Neutrophil (primary cell): ENCODE measurements around the gene DHRS7B.

Source experiments
- H3K27ac ChIP-seq: fragments of 200-600 bp; sonication (generic); 2 replicates; pipeline ENCODE4 v1.5.1; 2016; ENCODE audit warnings: mild to moderate bottlenecking, moderate library complexity
- H3K27me3 ChIP-seq: fragments of 200-600 bp; sonication (generic); 2 replicates; pipeline ENCODE4 v1.6.0; 2016; ENCODE audit warnings: mild to moderate bottlenecking
- H3K36me3 ChIP-seq: fragments of 200-600 bp; sonication (generic); 2 replicates; pipeline ENCODE4 v1.5.1; 2017
- H3K4me1 ChIP-seq, 2 experiments: fragments of 200-600 bp in 1 of 2; sonication (generic) in 1 of 2; 1 replicate in 1 of 2; 2 replicates in 1 of 2; pipeline versions ENCODE4 v1.5.1 to v1.6.1; 2013 to 2016; ENCODE audit warnings: low read depth in 1 of 2, low read length in 1 of 2, mild to moderate bottlenecking in 1 of 2, moderate library complexity in 1 of 2; ENCODE audit not compliant: control insufficient read depth in 1 of 2, insufficient read depth in 1 of 2
- H3K4me3 ChIP-seq, 2 experiments: fragments of 200-600 bp in 1 of 2; sonication (generic) in 1 of 2; 1 replicate in 1 of 2; 2 replicates in 1 of 2; pipeline ENCODE4 v1.5.1; 2013 to 2016; ENCODE audit warnings: low read depth in 1 of 2, low read length in 1 of 2, mild to moderate bottlenecking in 1 of 2, moderate library complexity in 1 of 2
- H3K9me3 ChIP-seq: fragments of 200-600 bp; sonication (generic); 2 replicates; pipeline ENCODE4 v1.5.1; 2016
- TF ChIP-seq, protein P1 (sequence below): fragments of 200-600 bp; sonication (generic); IDR thresholded peaks from 2 replicates; pipeline ENCODE4 v1.5.1; 2016; ENCODE audit warnings: antibody characterized with exemption

Gene DHRS7B

DNA sequence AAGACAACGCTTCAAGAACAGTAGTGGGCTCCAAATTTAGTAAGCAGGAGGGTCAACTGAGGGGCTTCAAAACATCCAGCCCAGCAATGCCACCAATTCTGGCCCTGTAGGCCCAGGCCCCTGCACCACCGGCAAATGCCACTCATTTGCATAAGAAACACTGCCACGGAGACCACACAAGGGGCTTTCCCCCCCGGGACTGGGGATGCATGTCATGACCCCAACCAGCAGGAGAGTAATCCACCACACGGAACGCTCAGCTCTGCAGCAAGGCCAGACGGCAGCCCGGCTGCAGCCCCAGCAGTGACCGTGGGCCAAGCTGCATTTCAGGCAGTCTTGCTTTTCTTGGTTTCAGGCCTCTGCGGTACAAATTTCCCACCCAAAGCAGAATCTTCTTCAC, 73.1 kb downstream of the DHRS7B start:
- H3K27ac ChIP-seq, result peak overlapping the region; percentile 46
- H3K4me3 ChIP-seq, result no peak overlapping the region
- no peaks in the 10 kb centered on the region for H3K27me3 ChIP-seq
- H3K36me3 ChIP-seq, result peaks cover 47% of the 10 kb centered on the region
- H3K9me3 ChIP-seq, result no peaks in the 10 kb centered on the region
- peaks cover 5 to 10% of the 10 kb centered on the region in 2 experiments for H3K4me1 ChIP-seq
- TF ChIP-seq, protein P1, sequence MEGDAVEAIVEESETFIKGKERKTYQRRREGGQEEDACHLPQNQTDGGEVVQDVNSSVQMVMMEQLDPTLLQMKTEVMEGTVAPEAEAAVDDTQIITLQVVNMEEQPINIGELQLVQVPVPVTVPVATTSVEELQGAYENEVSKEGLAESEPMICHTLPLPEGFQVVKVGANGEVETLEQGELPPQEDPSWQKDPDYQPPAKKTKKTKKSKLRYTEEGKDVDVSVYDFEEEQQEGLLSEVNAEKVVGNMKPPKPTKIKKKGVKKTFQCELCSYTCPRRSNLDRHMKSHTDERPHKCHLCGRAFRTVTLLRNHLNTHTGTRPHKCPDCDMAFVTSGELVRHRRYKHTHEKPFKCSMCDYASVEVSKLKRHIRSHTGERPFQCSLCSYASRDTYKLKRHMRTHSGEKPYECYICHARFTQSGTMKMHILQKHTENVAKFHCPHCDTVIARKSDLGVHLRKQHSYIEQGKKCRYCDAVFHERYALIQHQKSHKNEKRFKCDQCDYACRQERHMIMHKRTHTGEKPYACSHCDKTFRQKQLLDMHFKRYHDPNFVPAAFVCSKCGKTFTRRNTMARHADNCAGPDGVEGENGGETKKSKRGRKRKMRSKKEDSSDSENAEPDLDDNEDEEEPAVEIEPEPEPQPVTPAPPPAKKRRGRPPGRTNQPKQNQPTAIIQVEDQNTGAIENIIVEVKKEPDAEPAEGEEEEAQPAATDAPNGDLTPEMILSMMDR, result no peak

DNA sequence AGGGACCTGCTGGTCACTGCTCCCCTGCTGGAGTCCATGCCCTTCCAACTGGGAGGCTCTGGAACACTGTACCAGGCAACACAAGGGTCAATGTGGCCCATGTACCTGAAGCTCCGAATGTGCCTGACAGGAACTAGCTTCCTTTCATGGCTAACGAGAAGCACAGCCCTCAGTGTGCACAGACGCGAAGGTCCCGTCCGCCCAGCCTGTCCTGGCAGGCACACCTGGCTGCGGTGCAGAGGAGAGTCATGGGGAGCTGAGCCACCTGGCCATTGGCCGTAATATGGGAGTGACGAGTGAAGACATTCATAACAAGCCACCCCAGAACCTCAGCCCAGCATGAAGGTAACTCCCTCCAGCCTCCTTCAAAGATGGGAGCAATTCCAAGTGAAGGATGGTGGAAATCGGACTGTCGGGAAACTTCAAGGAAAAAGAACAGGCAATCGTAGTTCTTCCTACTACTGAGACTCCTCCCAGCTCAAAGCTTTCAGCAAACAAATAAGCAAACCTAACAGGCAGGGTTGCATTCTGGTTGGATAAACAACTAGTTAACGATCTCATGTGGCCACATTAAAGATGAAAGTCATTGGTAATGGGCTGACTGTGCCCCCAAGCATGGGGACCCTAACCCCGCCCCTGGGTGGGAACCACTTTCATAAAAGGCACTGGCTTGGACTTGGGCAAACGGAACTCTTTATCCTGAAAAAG, 74.0 kb downstream of the DHRS7B start:
- Histone ChIP-seq H3K27ac (peak overlapping the region; percentile 43), H3K9me3 (no peaks in the 10 kb centered on the region), H3K4me1 (peaks cover 5 to 10% of the 10 kb centered on the region in 2 experiments), H3K4me3 (no peak overlapping the region), H3K36me3 (peaks cover 51% of the 10 kb centered on the region), H3K27me3 (no peaks in the 10 kb centered on the region)
- TF ChIP-seq, protein P1, result no peak

DNA sequence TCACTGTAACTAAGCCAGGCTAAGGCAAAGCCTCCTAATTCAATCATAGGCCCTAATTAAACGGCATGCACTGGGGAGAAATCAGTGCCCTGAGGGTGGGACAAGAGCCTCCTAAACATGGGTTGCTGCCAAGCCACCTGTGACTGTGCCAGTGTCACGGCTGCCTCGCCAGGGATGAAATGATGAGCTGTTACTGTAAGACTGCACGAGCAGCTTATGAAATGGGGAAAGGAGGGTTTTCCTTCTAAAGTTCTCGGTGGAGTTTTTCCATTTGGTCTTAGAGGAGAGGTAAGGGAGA, 74.5 kb downstream of the DHRS7B start:
- Histone ChIP-seq H3K4me3 (no peak overlapping the region), H3K9me3 (no peaks in the 10 kb centered on the region), H3K27me3 (no peaks in the 10 kb centered on the region), H3K27ac (peak overlapping the region; percentile 43), H3K4me1 (peaks cover 5 to 10% of the 10 kb centered on the region in 2 experiments), H3K36me3 (peaks cover 46% of the 10 kb centered on the region)
- TF ChIP-seq, protein P1, result no peak

DNA sequence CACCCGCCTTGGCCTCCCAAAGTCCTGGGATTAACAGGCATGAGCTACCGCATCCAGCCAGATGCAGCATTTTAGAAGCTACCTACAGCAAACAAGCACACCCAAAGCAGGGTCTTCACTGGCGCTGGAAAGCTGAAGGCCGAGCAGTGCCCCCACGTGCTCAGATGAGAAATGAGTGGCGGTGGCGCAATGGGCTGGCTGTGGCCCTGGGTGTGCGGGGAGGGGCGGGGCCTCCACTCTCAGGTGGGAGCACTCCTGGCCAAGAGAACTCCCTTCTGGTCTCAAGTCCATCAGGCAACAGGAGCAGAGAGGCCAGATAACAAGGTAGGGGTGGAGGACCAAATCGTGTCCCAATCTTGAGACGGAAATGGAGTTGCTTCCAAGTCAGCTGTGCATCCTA, 75.1 kb downstream of the DHRS7B start:
- TF ChIP-seq, protein P1, result no peak
- H3K27me3 ChIP-seq, result no peaks in the 10 kb centered on the region
- H3K4me3 ChIP-seq, result no peak overlapping the region
- H3K36me3 ChIP-seq, result peaks cover 40% of the 10 kb centered on the region
- no peaks in the 10 kb centered on the region for H3K9me3 ChIP-seq
- peaks cover 5 to 10% of the 10 kb centered on the region in 2 experiments for H3K4me1 ChIP-seq
- H3K27ac ChIP-seq, result peak overlapping the region; percentile 43

DNA sequence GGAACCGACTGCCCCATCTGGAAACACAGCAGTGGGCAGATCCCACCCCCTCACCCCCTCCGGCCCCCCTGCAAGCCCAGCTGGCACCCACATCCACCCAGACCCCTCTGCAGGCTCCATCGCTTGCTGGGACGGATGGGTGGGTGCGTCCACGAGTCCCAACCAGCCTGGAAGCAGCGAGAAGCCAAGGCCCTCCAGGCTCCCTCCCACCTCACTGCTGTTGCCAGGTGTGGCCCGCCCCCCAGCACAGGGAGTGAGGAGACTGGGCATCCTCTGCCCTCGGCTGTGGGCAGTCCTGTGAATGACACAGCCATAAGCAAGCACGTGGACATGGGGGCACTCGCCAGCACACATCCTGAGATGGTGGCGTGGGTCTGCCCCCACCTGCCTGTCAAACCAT, 75.7 kb downstream of the DHRS7B start:
- Histone ChIP-seq H3K36me3 (peaks cover 38% of the 10 kb centered on the region), H3K27ac (peak overlapping the region; percentile 43), H3K4me3 (no peak overlapping the region), H3K9me3 (no peaks in the 10 kb centered on the region), H3K27me3 (no peaks in the 10 kb centered on the region), H3K4me1 (peaks cover 5 to 10% of the 10 kb centered on the region in 2 experiments)
- TF ChIP-seq, protein P1, result no peak
